Ascending aorta (tissue), 2 donors: Measurements from ENCODE around the gene AFF2. TPM values are rescaled to one million over a fixed set of nuclear protein-coding genes. Genes with fewer than 3 reads are reported as not detected.

ENCODE experiments used
- DNase-seq, 2 donors: peaks; one replicate each; pipeline ENCODE4 v3.0.0-alpha.2; 2019; ENCODE audit warnings: low spot score in 2 of 2
- H3K27ac ChIP-seq, 2 donors: fragments of 200-600 bp; sonication (generic); one replicate each; pipeline ENCODE4 v1.5.1; 2016 to 2017; ENCODE audit warnings: mild to moderate bottlenecking in 1 of 2
- H3K27me3 ChIP-seq: fragments of 200-600 bp; sonication (generic); one replicate; pipeline ENCODE4 v1.5.1; 2017
- H3K36me3 ChIP-seq, 2 donors: fragments of 200-600 bp; sonication (generic); one replicate each; pipeline ENCODE4 v1.5.1; 2016
- H3K4me1 ChIP-seq, 2 donors: fragments of 200-600 bp; sonication (generic); one replicate each; pipeline ENCODE4 v1.5.1; 2016 to 2017; ENCODE audit warnings: mild to moderate bottlenecking in 1 of 2
- H3K4me3 ChIP-seq, 2 donors: fragments of 200-600 bp; sonication (generic); one replicate each; pipeline ENCODE4 v1.5.1; 2016 to 2017; ENCODE audit warnings: mild to moderate bottlenecking in 1 of 2
- H3K9me3 ChIP-seq, 2 donors: fragments of 200-600 bp; sonication (generic); one replicate each; pipeline ENCODE4 v1.5.1; 2016
- CTCF ChIP-seq, 3 experiments: fragments of 200-600 bp in 2 of 3; fragments of 450-650 bp in 1 of 3; sonication (generic) in 2 of 3; IDR thresholded peaks; one replicate each; pipeline ENCODE4 v1.5.1; 2016 to 2019; ENCODE audit warnings: antibody characterized with exemption in 3 of 3, mild to moderate bottlenecking in 1 of 3, moderate library complexity in 1 of 3
- intact Hi-C: fragments of 100-400 bp; cut with DNase I; formaldehyde crosslinking; loops from one replicate; pipeline ENCODE4 v1.15.1; 2023
- total RNA-seq: library from RNA; depleted of rRNA; stranded (reverse); fragments of >200 nt; gene quantifications from one replicate; pipeline ENCODE4 v1.1.0, GENCODE V29; 2016

Gene AFF2
- total RNA-seq, 1 donor from 2014 or later, result 2.3 TPM

GRCh38 chrX:148541584-148541940 is 41.1 kb downstream of the AFF2 start:
- TF ChIP-seq CTCF (IDR thresholded peaks at IDR 0.05), result no peak
- no peak for DNase-seq
- intact Hi-C loops, result no loop called here

GRCh38 chrX:148542481-148543255 is 42.3 kb downstream of the AFF2 start:
- no peaks in the 10 kb centered on the region for H3K4me1 ChIP-seq
- no peak overlapping the region for H3K27ac ChIP-seq
- no peaks in the 10 kb centered on the region for H3K27me3 ChIP-seq
- no peaks in the 10 kb centered on the region for H3K9me3 ChIP-seq
- no peak overlapping the region for H3K4me3 ChIP-seq
- TF ChIP-seq CTCF (IDR thresholded peaks at IDR 0.05), result no peak
- no peaks in the 10 kb centered on the region for H3K36me3 ChIP-seq
- intact Hi-C loops, result no loop called here
- DNase-seq, result no peak

More at GRCh38 chrX:148541584-148541940, 41.1 kb downstream of the AFF2 start:
- Histone ChIP-seq H3K4me3 (no peak overlapping the region), H3K27ac (no peak overlapping the region), H3K27me3 (no peaks in the 10 kb centered on the region), H3K36me3 (no peaks in the 10 kb centered on the region), H3K9me3 (no peaks in the 10 kb centered on the region), H3K4me1 (no peaks in the 10 kb centered on the region)

- intact Hi-C loops, result no loop called here
Observed at GRCh38 chrX:148552775-148553174, 52.4 kb downstream of the AFF2 start.

GRCh38 chrX:148555101-148555500 is 54.7 kb downstream of the AFF2 start:
- Histone ChIP-seq H3K27ac (no peak overlapping the region), H3K36me3 (no peaks in the 10 kb centered on the region), H3K9me3 (no peaks in the 10 kb centered on the region), H3K27me3 (no peaks in the 10 kb centered on the region), H3K4me1 (no peaks in the 10 kb centered on the region), H3K4me3 (no peak overlapping the region)
- DNase-seq, result no peak
- no peak for TF ChIP-seq CTCF (IDR thresholded peaks at IDR 0.05)
- intact Hi-C loops, result no loop called here

More at GRCh38 chrX:148552775-148553174, 52.4 kb downstream of the AFF2 start:
- TF ChIP-seq CTCF (IDR thresholded peaks at IDR 0.05), result no peak
- no peaks in the 10 kb centered on the region for H3K4me1 ChIP-seq
- H3K27me3 ChIP-seq, result no peaks in the 10 kb centered on the region
- H3K27ac ChIP-seq, result no peak overlapping the region
- H3K9me3 ChIP-seq, result no peaks in the 10 kb centered on the region
- no peaks in the 10 kb centered on the region for H3K36me3 ChIP-seq
- no peak for DNase-seq
- H3K4me3 ChIP-seq, result no peak overlapping the region

- no peaks in the 10 kb centered on the region for H3K4me1 ChIP-seq
- H3K4me3 ChIP-seq, result no peak overlapping the region
- no peaks in the 10 kb centered on the region for H3K9me3 ChIP-seq
- no peak for DNase-seq
- no peak overlapping the region for H3K27ac ChIP-seq
- no peaks in the 10 kb centered on the region for H3K27me3 ChIP-seq
- H3K36me3 ChIP-seq, result no peaks in the 10 kb centered on the region
- intact Hi-C loops, result no loop called here
- TF ChIP-seq CTCF (IDR thresholded peaks at IDR 0.05), result no peak
Observed at GRCh38 chrX:148555571-148556243, 55.3 kb downstream of the AFF2 start.
